ENCODE measurements around the gene TRIM67.

TRIM67 gene

GRCh38 chr1:231186356-231187115 lies 24.7 kb downstream of the TRIM67 start:
- no peak overlapping the region for H3K27ac ChIP-seq (ENCODE audit: poor library complexity, severe bottlenecking)
- TF ChIP-seq CTCF (IDR thresholded peaks at IDR 0.05; ENCODE audit: poor library complexity, severe bottlenecking) = no peak
- no peaks in the 10 kb centered on the region for H3K36me3 ChIP-seq (ENCODE audit: low read depth)
- H3K4me1 ChIP-seq (ENCODE audit: insufficient read depth, poor library complexity, severe bottlenecking) = no peaks in the 10 kb centered on the region
- ATAC-seq (ENCODE audit: low read depth) (no peak), DNase-seq (ENCODE audit: low spot score) (no peak)
- H3K9me3 ChIP-seq (ENCODE audit: severe bottlenecking) = no peaks in the 10 kb centered on the region
- H3K27me3 ChIP-seq (ENCODE audit: insufficient read depth, poor library complexity, severe bottlenecking) = no peaks in the 10 kb centered on the region
- no peak overlapping the region for H3K4me3 ChIP-seq (ENCODE audit: severe bottlenecking)

GRCh38 chr1:231187571-231187970 lies 25.7 kb downstream of the TRIM67 start:
- Histone ChIP-seq H3K27me3 (ENCODE audit: insufficient read depth, poor library complexity, severe bottlenecking) (no peaks in the 10 kb centered on the region), H3K4me1 (ENCODE audit: insufficient read depth, poor library complexity, severe bottlenecking) (no peaks in the 10 kb centered on the region), H3K27ac (ENCODE audit: poor library complexity, severe bottlenecking) (no peak overlapping the region), H3K9me3 (ENCODE audit: severe bottlenecking) (no peaks in the 10 kb centered on the region), H3K4me3 (ENCODE audit: severe bottlenecking) (no peak overlapping the region), H3K36me3 (ENCODE audit: low read depth) (no peaks in the 10 kb centered on the region)
- DNase-seq (ENCODE audit: low spot score) (no peak), ATAC-seq (ENCODE audit: low read depth) (no peak)
- TF ChIP-seq CTCF (IDR thresholded peaks at IDR 0.05; ENCODE audit: poor library complexity, severe bottlenecking) = no peak

- Histone ChIP-seq H3K27me3 (ENCODE audit: insufficient read depth, poor library complexity, severe bottlenecking) (no peaks in the 10 kb centered on the region), H3K36me3 (ENCODE audit: low read depth) (no peaks in the 10 kb centered on the region), H3K4me3 (ENCODE audit: severe bottlenecking) (no peak overlapping the region), H3K4me1 (ENCODE audit: insufficient read depth, poor library complexity, severe bottlenecking) (no peaks in the 10 kb centered on the region), H3K9me3 (ENCODE audit: severe bottlenecking) (no peaks in the 10 kb centered on the region), H3K27ac (ENCODE audit: poor library complexity, severe bottlenecking) (no peak overlapping the region)
- no peak for DNase-seq (ENCODE audit: low spot score)
- no peak for TF ChIP-seq CTCF (IDR thresholded peaks at IDR 0.05; ENCODE audit: poor library complexity, severe bottlenecking)
- ATAC-seq (ENCODE audit: low read depth) = no peak
Measured at GRCh38 chr1:231188072-231188471, 26.2 kb downstream of the TRIM67 start.

GRCh38 chr1:231188768-231189167 lies 26.9 kb downstream of the TRIM67 start:
- DNase-seq (ENCODE audit: low spot score) = no peak
- H3K27ac ChIP-seq (ENCODE audit: poor library complexity, severe bottlenecking) = no peak overlapping the region
- TF ChIP-seq CTCF (IDR thresholded peaks at IDR 0.05; ENCODE audit: poor library complexity, severe bottlenecking) = no peak
- H3K4me3 ChIP-seq (ENCODE audit: severe bottlenecking) = no peak overlapping the region
- H3K36me3 ChIP-seq (ENCODE audit: low read depth) = no peaks in the 10 kb centered on the region
- no peaks in the 10 kb centered on the region for H3K9me3 ChIP-seq (ENCODE audit: severe bottlenecking)
- no peak for ATAC-seq (ENCODE audit: low read depth)
- H3K4me1 ChIP-seq (ENCODE audit: insufficient read depth, poor library complexity, severe bottlenecking) = no peaks in the 10 kb centered on the region
- H3K27me3 ChIP-seq (ENCODE audit: insufficient read depth, poor library complexity, severe bottlenecking) = no peaks in the 10 kb centered on the region

DNA sequence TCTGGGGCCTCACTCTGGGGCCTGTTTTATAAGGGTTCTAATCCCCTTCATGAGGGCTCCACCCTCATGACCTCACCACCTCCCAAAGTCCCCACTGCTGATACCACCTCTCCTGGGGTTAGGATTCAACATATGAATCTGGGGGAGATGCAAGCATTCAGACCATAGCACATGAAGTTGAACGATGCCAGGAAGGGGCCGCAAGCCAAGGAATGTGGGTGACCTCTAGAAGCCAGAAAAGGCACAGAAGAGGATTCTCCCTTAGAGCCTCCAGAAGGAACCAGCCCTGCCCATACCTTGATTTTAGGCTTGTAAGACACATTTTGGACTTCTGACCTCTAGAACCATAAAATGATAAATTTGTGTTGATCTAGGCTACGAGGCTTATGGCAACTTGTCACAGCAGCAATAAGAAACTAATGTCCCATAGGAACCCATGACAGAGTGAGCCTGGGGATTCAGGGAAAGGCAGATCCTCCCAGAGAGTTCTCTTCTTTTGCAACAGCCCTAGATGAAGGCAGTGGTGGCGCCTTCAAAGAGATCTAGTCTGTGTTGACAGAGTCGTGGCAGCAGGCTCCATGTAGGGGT lies 27.9 kb downstream of the TRIM67 start:
- no peaks in the 10 kb centered on the region for H3K27me3 ChIP-seq (ENCODE audit: insufficient read depth, poor library complexity, severe bottlenecking)
- no peak overlapping the region for H3K27ac ChIP-seq (ENCODE audit: poor library complexity, severe bottlenecking)

More for the DNA sequence above, 27.9 kb downstream of the TRIM67 start:
- Histone ChIP-seq H3K36me3 (ENCODE audit: low read depth) (no peaks in the 10 kb centered on the region), H3K4me3 (ENCODE audit: severe bottlenecking) (no peak overlapping the region), H3K4me1 (ENCODE audit: insufficient read depth, poor library complexity, severe bottlenecking) (no peaks in the 10 kb centered on the region), H3K9me3 (ENCODE audit: severe bottlenecking) (no peaks in the 10 kb centered on the region)
- no peak for ATAC-seq (ENCODE audit: low read depth)
- TF ChIP-seq CTCF (IDR thresholded peaks at IDR 0.05; ENCODE audit: poor library complexity, severe bottlenecking) = no peak
- no peak for DNase-seq (ENCODE audit: low spot score)
